Hepatocyte (in vitro differentiated cells): ENCODE results near the gene NLRX1. TPM values are rescaled to one million over a fixed set of nuclear protein-coding genes. Genes with fewer than 3 reads are reported as not detected.

ENCODE experiments used
- DNase-seq: peaks from one replicate; pipeline ENCODE4 v3.0.0-alpha.2; 2016; ENCODE audit warnings: low spot score
- H2AFZ ChIP-seq: fragments of 200-600 bp; sonication (generic); 2 replicates; pipeline ENCODE4 v1.6.0; 2016; ENCODE audit warnings: antibody characterized with exemption, mild to moderate bottlenecking
- H3K27ac ChIP-seq: fragments of 200-600 bp; sonication (generic); 2 replicates; pipeline ENCODE4 v1.5.1; 2016; ENCODE audit warnings: mild to moderate bottlenecking
- H3K27me3 ChIP-seq: fragments of 200-600 bp; sonication (generic); 2 replicates; pipeline ENCODE4 v1.6.1; 2016
- H3K36me3 ChIP-seq: fragments of 200-600 bp; sonication (generic); replicated peaks from 2 replicates; pipeline ENCODE4 v1.5.1; 2016; ENCODE audit warnings: low read depth; ENCODE audit not compliant: insufficient read depth
- H3K4me1 ChIP-seq: fragments of 200-600 bp; sonication (generic); 2 replicates; pipeline ENCODE4 v1.5.1; 2016; ENCODE audit warnings: mild to moderate bottlenecking, moderate library complexity; ENCODE audit not compliant: insufficient read depth
- H3K4me2 ChIP-seq: fragments of 200-600 bp; sonication (generic); 2 replicates; pipeline ENCODE4 v1.6.0; 2016
- H3K4me3 ChIP-seq: fragments of 200-600 bp; sonication (generic); 2 replicates; pipeline ENCODE4 v1.5.1; 2016; ENCODE audit warnings: mild to moderate bottlenecking
- H3K79me2 ChIP-seq: fragments of 200-600 bp; sonication (generic); 2 replicates; pipeline ENCODE4 v1.6.0; 2017; ENCODE audit warnings: mild to moderate bottlenecking
- H3K9me2 ChIP-seq: fragments of 200-600 bp; sonication (generic); replicated peaks from 2 replicates; pipeline ENCODE4 v1.6.0; 2017; ENCODE audit warnings: mild to moderate bottlenecking; ENCODE audit not compliant: insufficient read depth
- H3K9me3 ChIP-seq: fragments of 200-600 bp; sonication (generic); 2 replicates; pipeline ENCODE4 v1.5.1; 2016; ENCODE audit warnings: low read depth, mild to moderate bottlenecking
- H4K20me1 ChIP-seq: fragments of 200-600 bp; sonication (generic); 2 replicates; pipeline ENCODE4 v1.6.0; 2016; ENCODE audit warnings: mild to moderate bottlenecking; ENCODE audit not compliant: insufficient read depth, poor library complexity, severe bottlenecking
- EZH2 ChIP-seq: fragments of 200-600 bp; sonication (generic); IDR thresholded peaks from 2 replicates; pipeline ENCODE4 v1.6.1; 2016; ENCODE audit warnings: antibody characterized with exemption, mild to moderate bottlenecking, borderline replicate concordance
- EZH2phosphoT487 ChIP-seq: fragments of 200-600 bp; sonication (generic); IDR thresholded peaks from one replicate; pipeline ENCODE4 v1.6.1; 2018; ENCODE audit warnings: antibody characterized with exemption, mild to moderate bottlenecking, low read depth, moderate library complexity; ENCODE audit not compliant: unreplicated experiment, severe bottlenecking
- WGBS: methylation state at CpG from one replicate; pipeline ENCODE4 v1.1.6; 2016; ENCODE audit warnings: low lambda C conversion rate; ENCODE audit errors: missing lambda C conversion rate; 5-methylcytosine and 5-hydroxymethylcytosine counted together
- polyA plus RNA-seq: library from polyadenylated mRNA; unstranded; fragments of >200 nt; fragmentation: Nextera tagmentation; extraction: Ambion mirVana; gene quantifications from 2 replicates; pipeline ENCODE4 v1.2.1, GENCODE V29; 2016
- total RNA-seq: library from RNA; depleted of rRNA; stranded (reverse); fragments of >200 nt; gene quantifications from 2 replicates; pipeline ENCODE4 v1.2.3, GENCODE V29; 2014
- TF ChIP-seq, protein P1 (sequence below): fragments of 200-600 bp; sonication (generic); IDR thresholded peaks from 2 replicates; pipeline ENCODE4 v1.5.1; 2016; ENCODE audit warnings: antibody characterized with exemption, mild to moderate bottlenecking; ENCODE audit not compliant: poor library complexity

NLRX1 gene
- total and polyA plus RNA-seq, 2 experiments from 2014 or later: 9.4 to 13.3 TPM

GRCh38 chr11:119205574-119206510, 37.3 kb downstream of the NLRX1 start, which contains the start of gene CBL:
Gene CBL, plus strand, starts transcription at chr11:119206339. Its CDS starts 79 bp downstream, at chr11:119206418.
- Histone ChIP-seq H3K27me3 (no peaks in the 10 kb centered on the region), H3K9me3 (no peaks in the 10 kb centered on the region), H4K20me1 (peaks cover 19% of the 10 kb centered on the region), H3K4me2 (peak within 1 kb of the TSS; percentile 80), H3K4me1 (peaks cover 8% of the 10 kb centered on the region), H3K27ac (peak within 1 kb of the TSS; percentile 97), H3K9me2 (no peaks in the 10 kb centered on the region), H2AFZ (peak within 1 kb of the TSS; percentile 99), H3K36me3 (no peaks in the 10 kb centered on the region), H3K79me2 (peaks cover 46% of the 10 kb centered on the region), H3K4me3 (peak within 1 kb of the TSS; percentile 99)
- 4% methylated on average over 30 of the region's 88 CpGs for WGBS
- DNase-seq: peak; percentile 97
- TF ChIP-seq EZH2phosphoT487: no peak
- TF ChIP-seq, protein P1, sequence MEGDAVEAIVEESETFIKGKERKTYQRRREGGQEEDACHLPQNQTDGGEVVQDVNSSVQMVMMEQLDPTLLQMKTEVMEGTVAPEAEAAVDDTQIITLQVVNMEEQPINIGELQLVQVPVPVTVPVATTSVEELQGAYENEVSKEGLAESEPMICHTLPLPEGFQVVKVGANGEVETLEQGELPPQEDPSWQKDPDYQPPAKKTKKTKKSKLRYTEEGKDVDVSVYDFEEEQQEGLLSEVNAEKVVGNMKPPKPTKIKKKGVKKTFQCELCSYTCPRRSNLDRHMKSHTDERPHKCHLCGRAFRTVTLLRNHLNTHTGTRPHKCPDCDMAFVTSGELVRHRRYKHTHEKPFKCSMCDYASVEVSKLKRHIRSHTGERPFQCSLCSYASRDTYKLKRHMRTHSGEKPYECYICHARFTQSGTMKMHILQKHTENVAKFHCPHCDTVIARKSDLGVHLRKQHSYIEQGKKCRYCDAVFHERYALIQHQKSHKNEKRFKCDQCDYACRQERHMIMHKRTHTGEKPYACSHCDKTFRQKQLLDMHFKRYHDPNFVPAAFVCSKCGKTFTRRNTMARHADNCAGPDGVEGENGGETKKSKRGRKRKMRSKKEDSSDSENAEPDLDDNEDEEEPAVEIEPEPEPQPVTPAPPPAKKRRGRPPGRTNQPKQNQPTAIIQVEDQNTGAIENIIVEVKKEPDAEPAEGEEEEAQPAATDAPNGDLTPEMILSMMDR: peak; percentile 97
- no peak for TF ChIP-seq EZH2

DNA sequence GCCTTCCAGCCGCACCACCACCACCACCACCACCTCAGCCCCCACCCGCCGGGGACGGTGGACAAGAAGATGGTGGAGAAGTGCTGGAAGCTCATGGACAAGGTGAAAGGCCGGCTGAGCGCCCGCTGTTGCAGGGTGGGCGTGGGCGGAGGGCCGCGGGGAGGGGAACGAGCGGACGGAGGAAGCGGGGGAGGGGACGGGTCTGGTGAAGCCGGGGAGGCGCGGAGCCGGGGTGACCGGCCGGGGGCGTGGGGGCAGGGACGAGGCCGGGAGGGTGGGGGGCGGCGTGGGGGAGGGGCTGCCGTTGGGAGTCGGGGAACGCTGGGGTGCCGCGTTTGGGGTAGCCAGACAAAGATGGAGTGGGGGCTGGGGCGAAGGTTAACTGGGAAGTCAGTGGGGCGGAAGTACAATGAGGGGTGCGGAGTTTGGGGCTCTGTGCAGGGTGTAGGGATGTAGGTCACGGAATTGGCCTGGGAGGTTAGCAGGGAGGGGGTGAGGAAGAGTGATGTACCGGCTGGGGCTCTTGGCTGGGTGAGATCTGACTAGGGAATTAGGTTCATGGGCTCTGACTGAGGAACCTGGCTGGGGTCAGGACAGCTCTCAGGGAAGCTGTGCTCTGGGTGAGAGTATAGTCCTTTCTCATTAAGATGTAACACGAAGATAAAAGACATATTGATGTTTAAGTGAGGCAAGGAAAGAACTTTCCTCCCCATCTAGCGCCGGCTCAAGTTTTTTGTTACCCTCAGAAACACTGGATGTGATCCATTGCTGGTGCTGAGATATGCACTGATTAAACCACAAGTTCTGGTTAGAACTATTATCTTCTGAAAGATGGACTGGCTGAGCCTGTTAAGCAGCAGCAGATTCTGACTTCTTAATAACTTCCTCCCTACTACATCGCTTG, 38.2 kb downstream of the NLRX1 start:
- TF ChIP-seq EZH2: no peak
- TF ChIP-seq, protein P1: no peak
- no peak for TF ChIP-seq EZH2phosphoT487
- Histone ChIP-seq H4K20me1 (peaks cover 19% of the 10 kb centered on the region), H3K4me1 (peaks cover 8% of the 10 kb centered on the region), H3K79me2 (peaks cover 55% of the 10 kb centered on the region), H3K9me2 (no peaks in the 10 kb centered on the region), H2AFZ (peak overlapping the region; percentile 99), H3K27me3 (no peaks in the 10 kb centered on the region), H3K4me3 (peak overlapping the region; percentile 99), H3K9me3 (no peaks in the 10 kb centered on the region), H3K4me2 (peak overlapping the region; percentile 80), H3K27ac (peak overlapping the region; percentile 97), H3K36me3 (no peaks in the 10 kb centered on the region)
- peak; percentile 72 for DNase-seq
- WGBS: 1% methylated on average over 10 of the region's 41 CpGs

DNA sequence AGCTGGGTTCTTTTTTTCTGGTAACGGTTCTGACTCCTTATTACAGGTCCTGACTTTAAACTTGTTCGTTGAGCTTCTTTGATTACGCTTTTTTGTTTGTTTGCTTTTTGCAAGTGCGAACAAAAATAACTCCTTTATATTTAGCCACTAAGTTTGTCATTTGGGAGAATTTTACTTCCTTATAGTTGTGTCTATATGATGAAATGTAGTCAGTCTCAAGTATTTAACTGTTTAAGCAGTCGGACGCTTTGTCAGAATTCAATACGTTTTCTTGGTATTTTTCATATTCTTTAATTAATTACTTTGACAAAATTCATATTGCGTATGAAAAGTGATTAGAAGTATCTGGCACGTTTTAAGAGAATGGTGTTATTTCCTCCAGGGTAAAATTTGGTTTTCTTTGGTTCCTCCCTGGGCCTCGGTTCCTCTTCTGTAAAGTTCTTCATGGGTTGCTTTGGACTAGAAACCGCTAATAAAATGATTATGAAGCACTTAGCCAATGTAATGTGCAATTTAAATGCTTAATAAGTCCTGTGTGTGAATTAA, 39.0 kb downstream of the NLRX1 start:
- peak overlapping the region; percentile 99 for H2AFZ ChIP-seq
- H3K4me3 ChIP-seq: peak overlapping the region; percentile 99
- no peaks in the 10 kb centered on the region for H3K27me3 ChIP-seq
- no peak for TF ChIP-seq EZH2phosphoT487
- TF ChIP-seq, protein P1: no peak
- no peak for TF ChIP-seq EZH2
- no peaks in the 10 kb centered on the region for H3K36me3 ChIP-seq
- WGBS: 41% methylated on average over 11 of the region's 11 CpGs
- peaks cover 24% of the 10 kb centered on the region for H4K20me1 ChIP-seq
- no peaks in the 10 kb centered on the region for H3K9me2 ChIP-seq
- H3K79me2 ChIP-seq: peaks cover 62% of the 10 kb centered on the region
- peaks cover 8% of the 10 kb centered on the region for H3K4me1 ChIP-seq
- H3K27ac ChIP-seq: peak overlapping the region; percentile 97
- DNase-seq: no peak
- no peaks in the 10 kb centered on the region for H3K9me3 ChIP-seq
- peak overlapping the region; percentile 80 for H3K4me2 ChIP-seq
